Transverse colon (tissue), 3 donors: ENCODE data around the gene PRPF19.

Experiments used
- POLR2A ChIP-seq: fragments of 450-650 bp; IDR thresholded peaks from one replicate; pipeline ENCODE4 v1.6.1; 2016; ENCODE audit warnings: antibody characterized with exemption, mild to moderate bottlenecking, moderate library complexity
- TF ChIP-seq, protein P1 (sequence below), 5 experiments: fragments of 200-600 bp in 3 of 5; fragments of 450-650 bp in 2 of 5; sonication (generic) in 3 of 5; IDR thresholded peaks; 1 replicate in 2 of 5; 2 replicates in 3 of 5; pipeline ENCODE4 v1.5.1; 2016 to 2017; ENCODE audit warnings: antibody characterized with exemption in 5 of 5, inconsistent platforms in 3 of 5, mild to moderate bottlenecking in 2 of 5, moderate library complexity in 1 of 5

GRCh38 chr11:60859616-60860250 is 46.7 kb downstream of the PRPF19 start:
- TF ChIP-seq, protein P1, sequence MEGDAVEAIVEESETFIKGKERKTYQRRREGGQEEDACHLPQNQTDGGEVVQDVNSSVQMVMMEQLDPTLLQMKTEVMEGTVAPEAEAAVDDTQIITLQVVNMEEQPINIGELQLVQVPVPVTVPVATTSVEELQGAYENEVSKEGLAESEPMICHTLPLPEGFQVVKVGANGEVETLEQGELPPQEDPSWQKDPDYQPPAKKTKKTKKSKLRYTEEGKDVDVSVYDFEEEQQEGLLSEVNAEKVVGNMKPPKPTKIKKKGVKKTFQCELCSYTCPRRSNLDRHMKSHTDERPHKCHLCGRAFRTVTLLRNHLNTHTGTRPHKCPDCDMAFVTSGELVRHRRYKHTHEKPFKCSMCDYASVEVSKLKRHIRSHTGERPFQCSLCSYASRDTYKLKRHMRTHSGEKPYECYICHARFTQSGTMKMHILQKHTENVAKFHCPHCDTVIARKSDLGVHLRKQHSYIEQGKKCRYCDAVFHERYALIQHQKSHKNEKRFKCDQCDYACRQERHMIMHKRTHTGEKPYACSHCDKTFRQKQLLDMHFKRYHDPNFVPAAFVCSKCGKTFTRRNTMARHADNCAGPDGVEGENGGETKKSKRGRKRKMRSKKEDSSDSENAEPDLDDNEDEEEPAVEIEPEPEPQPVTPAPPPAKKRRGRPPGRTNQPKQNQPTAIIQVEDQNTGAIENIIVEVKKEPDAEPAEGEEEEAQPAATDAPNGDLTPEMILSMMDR (IDR thresholded peaks at IDR 0.05) = no peak
- no peak for TF ChIP-seq POLR2A
